HepG2 (cell line): ENCODE data around the gene NFATC3. TPM values are rescaled to one million over a fixed set of nuclear protein-coding genes. Genes with fewer than 3 reads are reported as not detected.
"Not testable (repeated sequence)": the region's sequence is repeated elsewhere in the genome, so short reads cannot be mapped to it uniquely, and the experiment has no call there.

ENCODE experiments used
- ATAC-seq: fragments of 200-7000 bp; cut with Tn5 transposase; 3 replicates; pipeline ENCODE4 v1.9.1; 2020; ENCODE audit warnings: mild to moderate bottlenecking, moderate library complexity
- BruUV-seq: library from RNA; stranded (reverse); fragments of 400-500 nt; replicated peaks from 2 replicates; lab custom pipeline; 2021; lab: Mats Ljungman, UMichigan
- CTCF ChIA-PET: fragments of 300-600 bp; formaldehyde crosslinking; extraction: SDS; loops from one replicate; lab custom pipeline; 2021; ENCODE audit warnings: low total read pairs, inconsistent platforms, low intra/inter-chr PET ratio; lab: Yijun Ruan, JAX
- POLR2A ChIA-PET: fragments of 350-600 bp; sonication (Branson Sonifier 250); formaldehyde crosslinking; loops from one replicate; lab custom pipeline; 2020; ENCODE audit warnings: antibody characterized with exemption, inconsistent platforms; lab: Yijun Ruan, JAX
- DNase-seq: peaks from one replicate; pipeline ENCODE4 v3.0.0-alpha.2; 2015; ENCODE audit warnings: low spot score
- FAIRE-seq: peaks from 3 replicates; lab custom pipeline; 2011; peaks lifted over from hg19 to GRCh38; lab: Jason Lieb, UNC
- H2AFZ ChIP-seq: one replicate; pipeline ENCODE4 v1.6.1; 2011; ENCODE audit warnings: low read length, inconsistent platforms
- H3K27ac ChIP-seq: fragments of 300-600 bp; 3 replicates; pipeline ENCODE4 v1.8.0; 2011; ENCODE audit warnings: mixed run types, mild to moderate bottlenecking, mixed read lengths, low read length, inconsistent platforms; ENCODE audit not compliant: insufficient read depth; ENCODE audit errors: extremely low read length
- H3K27me3 ChIP-seq, 2 experiments: fragments of 200-600 bp in 1 of 2; 2 replicates in 1 of 2; 3 replicates in 1 of 2; pipeline versions ENCODE4 v1.6.0 to v1.8.0; 2011; ENCODE audit warnings: low read length in 2 of 2, mild to moderate bottlenecking in 2 of 2, moderate library complexity in 2 of 2, inconsistent platforms in 1 of 2; ENCODE audit not compliant: insufficient read depth in 2 of 2, control insufficient read depth in 1 of 2
- H3K36me3 ChIP-seq, 2 experiments: fragments of 200-600 bp in 1 of 2; replicated peaks in 1 of 2; 2 replicates in 1 of 2; 3 replicates in 1 of 2; pipeline versions ENCODE4 v1.5.1 to v1.8.0; 2011; ENCODE audit warnings: low read length in 2 of 2, inconsistent platforms in 1 of 2; ENCODE audit not compliant: insufficient read depth in 2 of 2, control insufficient read depth in 1 of 2
- H3K4me1 ChIP-seq: 2 replicates; pipeline ENCODE4 v1.5.1; 2012; ENCODE audit warnings: low read length, inconsistent platforms; ENCODE audit not compliant: insufficient read depth
- H3K4me2 ChIP-seq: 2 replicates; pipeline ENCODE4 v1.6.0; 2011; ENCODE audit warnings: low read depth, low read length, inconsistent platforms
- H3K4me3 ChIP-seq, 3 experiments: fragments of 200-600 bp in 1 of 3; sonication (generic), shearing (Covaris generic) in 1 of 3; replicated peaks in 1 of 3; 2 replicates each; pipeline ENCODE4 v1.5.1; 2011 to 2016; ENCODE audit warnings: low read length in 3 of 3, inconsistent platforms in 2 of 3, low read depth in 2 of 3, mild to moderate bottlenecking in 2 of 3, control low read depth in 1 of 3, mixed read lengths in 1 of 3; ENCODE audit not compliant: insufficient read depth in 1 of 3
- H3K79me2 ChIP-seq: one replicate; pipeline ENCODE4 v1.6.1; 2011; ENCODE audit warnings: low read length, inconsistent platforms; ENCODE audit not compliant: insufficient read depth
- H3K9ac ChIP-seq: 2 replicates; pipeline ENCODE4 v1.6.0; 2011; ENCODE audit warnings: mild to moderate bottlenecking, low read depth, low read length, inconsistent platforms; ENCODE audit not compliant: insufficient read depth
- H3K9me3 ChIP-seq: 2 replicates; pipeline ENCODE4 v1.5.1; 2012; ENCODE audit warnings: mild to moderate bottlenecking, low read length
- H4K20me1 ChIP-seq: 2 replicates; pipeline ENCODE4 v1.6.0; 2011; ENCODE audit warnings: inconsistent platforms, mild to moderate bottlenecking, low read length, moderate library complexity; ENCODE audit not compliant: insufficient read depth
- ZBTB40 ChIP-seq, 2 experiments: fragments of 450-650 bp in 1 of 2; sonication (generic) in 1 of 2; formaldehyde crosslinking in 1 of 2; IDR thresholded peaks; 2 replicates each; pipeline versions ENCODE4 v1.6.1 to v1.8.0; 2016 to 2022; ENCODE audit warnings: antibody characterized with exemption in 1 of 2, mild to moderate bottlenecking in 1 of 2, missing genetic modification reagents in 1 of 2
- WGBS: methylation state at CpG from one replicate; pipeline ENCODE4 v1.1.6; 2017; ENCODE audit warnings: low lambda C conversion rate; 5-methylcytosine and 5-hydroxymethylcytosine counted together
- in situ Hi-C: cut with HindIII; loops from 2 replicates; pipeline ENCODE4 v1.10.0; 2017; ENCODE audit warnings: low pct_unique_long_range_greater_than_20kb; ENCODE audit not compliant: extremely low pct_ligation_motif_present
- intact Hi-C: fragments of 100-400 bp; cut with micrococcal nuclease; formaldehyde crosslinking; loops from one replicate; pipeline ENCODE4 v1.10.0; 2022; ENCODE audit not compliant: unreplicated experiment
- polyA plus RNA-seq, 8 experiments: library from polyadenylated mRNA; depleted of rRNA in 3 of 8; stranded (reverse) in 7 of 8; unstranded in 1 of 8; fragments of >200 nt; fragmentation: Illumina TruSeq in 4 of 8; extraction: Trizol in 4 of 8; gene quantifications; 2 replicates each; pipeline versions ENCODE4 v1.2.1 to v1.2.3, GENCODE V29; 2011 to 2016; ENCODE audit warnings: low read depth in 4 of 8, missing spikeins in 1 of 8, mixed read lengths in 1 of 8; ENCODE audit not compliant: insufficient read depth in 1 of 8
- total RNA-seq, 5 experiments: library from RNA; depleted of rRNA; stranded (reverse); fragments of >200 nt; fragmentation: Illumina TruSeq; extraction: Trizol; gene quantifications; 2 replicates each; pipeline ENCODE4 v1.2.3, GENCODE V29; 2016; ENCODE audit warnings: low read depth in 1 of 5

The NFATC3 gene
- total and polyA plus RNA-seq, 2 of the 13 experiments (the other 11 are each of a cell fraction or from before 2014, with no cell fraction given) = 52.6 to 62.7 TPM

GRCh38 chr16:68162413-68162812, 77.2 kb downstream of the NFATC3 start (continued):
- TF ChIP-seq ZBTB40 (IDR thresholded peaks at IDR 0.05) (peak; percentile 22; the same call in 1 of the 2 replicates), ZBTB40 (CRISPR knock-in tag; IDR thresholded peaks at IDR 0.05) (no peak)

- H3K4me1 ChIP-seq, intact Hi-C loops, H3K27ac ChIP-seq, H3K9me3 ChIP-seq, H3K4me2 ChIP-seq, H3K79me2 ChIP-seq, H3K27me3 ChIP-seq, H2AFZ ChIP-seq, H4K20me1 ChIP-seq, in situ Hi-C loops, CTCF ChIA-PET, H3K4me3 ChIP-seq, H3K9ac ChIP-seq, FAIRE-seq, DNase-seq, BruUV-seq, POLR2A ChIA-PET, ATAC-seq: not testable (repeated sequence)
- peaks cover 32 to 58% of the 10 kb centered on the region in 2 experiments for H3K36me3 ChIP-seq
- 100% methylated on average over 12 of the region's 31 CpGs for whole genome bisulfite sequencing
Measured at GRCh38 chr16:68163275-68163674, 78.1 kb downstream of the NFATC3 start.
